Mucosa of rectum (tissue), 2 donors: ENCODE measurements around the gene ATL2.

Experiments used
- H3K27ac ChIP-seq, 2 donors: one replicate each; pipeline ENCODE4 v1.7.0; 2013; ENCODE audit warnings: inconsistent platforms in 2 of 2, low read depth in 2 of 2, low read length in 2 of 2
- H3K27me3 ChIP-seq, 2 donors: one replicate each; pipeline ENCODE4 v1.7.0; 2013; ENCODE audit warnings: low read length in 2 of 2; ENCODE audit not compliant: control insufficient read depth in 2 of 2, insufficient read depth in 2 of 2
- H3K36me3 ChIP-seq, 2 donors: one replicate each; pipeline ENCODE4 v1.7.0; 2013; ENCODE audit warnings: low read length in 2 of 2; ENCODE audit not compliant: control insufficient read depth in 2 of 2, insufficient read depth in 2 of 2
- H3K4me1 ChIP-seq, 2 donors: one replicate each; pipeline ENCODE4 v1.7.0; 2013; ENCODE audit warnings: low read length in 2 of 2, mild to moderate bottlenecking in 1 of 2; ENCODE audit not compliant: control insufficient read depth in 2 of 2, insufficient read depth in 2 of 2
- H3K4me3 ChIP-seq, 2 donors: one replicate each; pipeline ENCODE4 v1.7.0; 2013; ENCODE audit warnings: low read length in 2 of 2
- H3K9ac ChIP-seq, 2 donors: one replicate each; pipeline ENCODE4 v1.7.0; 2013; ENCODE audit warnings: low read length in 2 of 2, low read depth in 1 of 2, mild to moderate bottlenecking in 1 of 2
- H3K9me3 ChIP-seq, 2 donors: one replicate each; pipeline ENCODE4 v1.7.0; 2013; ENCODE audit warnings: low read length in 2 of 2; ENCODE audit not compliant: control insufficient read depth in 2 of 2
- donor health status: healthy.
- donor health status: Normal muscosa, but diverticular disease.

ATL2 gene

DNA sequence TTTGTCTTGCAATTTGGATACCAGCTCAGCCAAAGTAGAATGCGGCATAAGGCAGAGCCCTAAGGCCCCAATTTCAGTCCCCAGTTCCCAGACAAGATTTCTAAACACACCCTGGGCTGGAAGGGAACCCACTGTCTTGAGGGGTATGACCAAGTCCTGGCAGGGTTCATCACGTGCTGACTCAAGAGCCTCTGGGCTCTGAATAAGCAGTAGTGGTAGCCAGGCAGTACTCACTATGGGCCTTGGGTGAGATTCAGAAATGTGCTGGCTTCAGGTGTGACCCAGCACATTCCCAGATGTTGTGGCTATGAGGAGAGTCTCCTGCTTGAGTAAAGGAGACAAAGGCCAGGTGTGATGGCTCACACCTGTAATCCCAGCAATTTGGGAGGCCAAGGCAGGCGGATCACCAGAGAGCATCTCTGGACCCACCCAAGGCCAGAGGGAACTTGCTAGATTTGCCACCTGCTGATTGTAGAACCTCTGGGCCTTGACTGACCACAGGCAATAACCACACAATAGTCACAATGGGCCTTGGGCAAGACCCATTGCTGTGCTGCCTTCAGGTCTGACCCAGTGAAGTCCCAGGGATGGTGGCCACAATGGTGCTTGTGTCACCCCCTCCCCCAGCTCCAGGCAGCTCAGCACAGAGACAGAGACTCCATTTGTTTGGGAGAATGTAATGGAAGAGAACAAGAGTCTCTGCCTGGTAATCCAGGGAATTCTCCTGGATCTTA lies 74.9 kb downstream of the ATL2 start:
- no peaks in the 10 kb centered on the region for H3K27me3 ChIP-seq
- H3K4me1 ChIP-seq = no peaks in the 10 kb centered on the region
- H3K27ac ChIP-seq = no peak overlapping the region
- H3K4me3 ChIP-seq = no peak overlapping the region
- peaks cover 30 to 51% of the 10 kb centered on the region in 2 donors for H3K36me3 ChIP-seq
- H3K9ac ChIP-seq = no peak overlapping the region
- no peaks in the 10 kb centered on the region for H3K9me3 ChIP-seq

DNA sequence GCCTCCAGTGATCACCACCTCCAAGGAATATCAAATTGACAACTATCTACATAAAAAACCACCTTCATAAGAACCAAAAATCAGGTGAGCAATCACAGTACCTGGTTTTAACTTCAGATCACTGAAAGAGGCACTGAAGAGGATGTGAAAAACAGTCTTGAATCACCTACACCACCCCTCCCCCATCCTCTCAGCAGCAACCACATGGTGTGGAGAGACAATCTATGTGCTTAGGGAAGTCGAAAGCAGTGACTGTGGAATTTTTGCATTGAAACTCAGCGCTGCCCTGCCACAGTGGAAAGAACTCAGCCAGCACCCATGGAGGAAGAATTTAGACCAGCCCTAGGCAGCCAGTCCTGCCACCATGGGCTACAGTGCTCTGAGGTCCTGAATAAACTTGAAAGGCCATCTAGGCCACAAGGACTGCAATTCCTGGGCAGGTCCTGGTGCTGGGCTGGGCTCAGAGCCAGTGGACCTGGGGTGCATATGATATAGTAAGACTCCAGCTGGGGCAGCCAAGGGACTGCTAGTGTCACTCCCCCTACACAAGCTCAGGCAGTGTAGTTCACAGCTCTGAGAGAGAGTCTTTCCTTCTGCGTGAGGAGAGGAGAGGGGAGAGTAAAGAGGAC lies 75.6 kb downstream of the ATL2 start:
- Histone ChIP-seq H3K27ac (no peak overlapping the region), H3K4me1 (no peaks in the 10 kb centered on the region), H3K9ac (no peak overlapping the region), H3K9me3 (no peaks in the 10 kb centered on the region), H3K36me3 (peaks cover 32 to 57% of the 10 kb centered on the region in 2 donors), H3K4me3 (no peak overlapping the region), H3K27me3 (no peaks in the 10 kb centered on the region)

DNA sequence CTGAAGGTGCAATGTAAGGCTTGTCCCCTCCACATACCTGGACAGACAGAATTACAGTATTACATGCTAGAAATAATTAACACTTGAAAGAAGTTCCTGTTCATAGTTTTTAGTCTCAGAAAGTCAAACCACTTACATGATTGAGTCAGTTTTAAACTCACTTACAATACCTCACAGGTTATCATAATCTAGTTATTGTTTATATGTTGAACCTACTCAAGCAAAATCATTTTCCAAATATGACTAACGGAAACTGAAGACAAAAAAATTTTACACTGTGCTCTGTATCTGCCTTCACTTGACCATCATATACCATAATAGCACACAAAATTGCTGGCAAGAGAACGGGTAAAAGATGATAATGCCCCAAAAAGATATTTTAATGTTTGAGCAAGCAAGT lies 78.5 kb downstream of the ATL2 start:
- Histone ChIP-seq H3K9ac (no peak overlapping the region), H3K4me3 (no peak overlapping the region), H3K27me3 (no peaks in the 10 kb centered on the region), H3K36me3 (peaks cover 30 to 61% of the 10 kb centered on the region in 2 donors), H3K4me1 (no peaks in the 10 kb centered on the region), H3K27ac (no peak overlapping the region), H3K9me3 (no peaks in the 10 kb centered on the region)

DNA sequence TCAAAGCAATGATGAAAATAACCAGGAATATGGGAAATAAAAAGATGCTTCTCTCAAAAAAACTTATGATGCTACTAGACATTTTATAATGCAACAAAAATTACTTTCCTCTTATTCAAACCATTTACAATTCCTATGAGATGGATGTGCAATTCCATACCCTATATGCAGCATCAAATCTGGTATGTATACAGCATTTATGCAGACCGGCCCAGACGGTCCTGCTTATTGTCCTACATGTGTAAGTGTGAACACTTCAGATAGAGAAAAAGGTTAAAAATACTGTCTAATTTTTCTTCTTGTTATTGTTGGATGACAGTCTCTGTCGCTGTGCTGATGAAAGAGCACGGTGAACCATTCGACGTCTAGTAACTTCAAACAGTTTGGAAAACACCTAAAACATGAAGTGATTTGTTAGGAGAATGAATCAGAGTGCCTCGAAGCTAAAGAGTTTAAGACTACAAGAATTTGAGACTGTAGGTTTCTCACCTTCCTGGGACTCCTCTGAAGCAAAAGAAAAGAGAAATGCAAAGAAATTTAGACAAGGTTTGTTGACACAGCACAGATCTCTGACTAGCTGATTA lies 80.8 kb downstream of the ATL2 start:
- no peaks in the 10 kb centered on the region for H3K9me3 ChIP-seq
- peaks cover 26 to 45% of the 10 kb centered on the region in 2 donors for H3K36me3 ChIP-seq
- H3K4me1 ChIP-seq = no peaks in the 10 kb centered on the region
- no peak overlapping the region for H3K9ac ChIP-seq
- H3K27ac ChIP-seq = no peak overlapping the region
- no peaks in the 10 kb centered on the region for H3K27me3 ChIP-seq
- H3K4me3 ChIP-seq = no peak overlapping the region

DNA sequence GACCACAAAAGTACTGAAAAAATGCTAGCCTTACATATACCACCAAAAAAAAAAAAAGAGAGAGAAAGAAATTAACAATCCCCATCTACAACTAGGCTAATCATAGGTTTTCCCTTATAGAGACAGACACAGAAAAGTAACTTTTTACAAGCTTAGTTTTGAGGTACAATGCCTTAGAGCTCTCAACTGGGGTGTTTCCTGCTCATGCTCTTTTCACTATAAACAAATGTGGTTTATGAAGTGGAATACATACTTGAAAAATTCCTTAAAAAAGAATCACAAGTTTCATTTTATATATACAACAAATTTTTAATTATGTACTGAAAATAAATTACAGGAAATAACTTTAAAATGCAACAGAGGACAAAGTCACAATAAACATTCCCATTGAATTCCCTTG lies 82.5 kb downstream of the ATL2 start:
- H3K36me3 ChIP-seq = peaks cover 22 to 35% of the 10 kb centered on the region in 2 donors
- no peaks in the 10 kb centered on the region for H3K9me3 ChIP-seq
- no peak overlapping the region for H3K9ac ChIP-seq
- H3K27ac ChIP-seq = no peak overlapping the region
- no peak overlapping the region for H3K4me3 ChIP-seq
- H3K27me3 ChIP-seq = no peaks in the 10 kb centered on the region
- H3K4me1 ChIP-seq = peaks cover 0 to 10% of the 10 kb centered on the region in 2 donors

DNA sequence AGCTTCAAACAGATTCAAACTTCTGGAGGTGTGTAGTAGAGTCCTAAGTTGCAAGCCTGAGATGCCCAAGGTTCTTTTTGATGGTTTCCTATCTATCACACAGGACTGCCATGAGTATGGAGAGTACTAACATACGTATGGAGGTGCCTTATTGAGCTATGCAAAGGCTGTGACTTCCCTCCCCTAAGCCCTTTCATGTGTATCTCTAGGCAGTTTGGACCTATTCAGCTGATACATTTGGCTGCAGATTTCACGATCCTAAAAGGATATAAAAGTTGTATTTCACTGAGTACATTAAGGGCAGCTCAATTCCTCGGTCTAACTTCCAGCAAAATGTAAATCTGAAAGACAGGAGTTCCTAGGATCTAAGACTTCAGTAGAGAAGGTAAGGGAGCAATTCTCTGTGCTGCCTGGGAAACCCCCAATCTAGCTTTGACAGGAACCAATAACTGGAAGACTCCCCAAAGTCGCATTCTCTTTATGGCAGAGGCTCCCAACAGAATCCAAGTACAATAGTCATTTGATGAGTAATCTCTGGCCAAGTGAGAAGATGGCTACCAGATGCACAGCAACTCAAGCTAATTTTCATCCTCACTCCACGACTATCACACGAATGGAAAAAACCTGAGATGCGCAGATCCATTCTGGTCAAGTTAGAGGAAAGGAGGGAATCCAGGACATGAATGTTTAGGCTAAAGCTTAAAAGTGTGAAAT lies 83.8 kb downstream of the ATL2 start:
- Histone ChIP-seq H3K27me3 (no peaks in the 10 kb centered on the region), H3K9me3 (no peaks in the 10 kb centered on the region), H3K36me3 (peaks cover 17 to 26% of the 10 kb centered on the region in 2 donors), H3K9ac (no peak overlapping the region), H3K4me3 (no peak overlapping the region), H3K27ac (no peak overlapping the region), H3K4me1 (peaks cover 0 to 11% of the 10 kb centered on the region in 2 donors)

DNA sequence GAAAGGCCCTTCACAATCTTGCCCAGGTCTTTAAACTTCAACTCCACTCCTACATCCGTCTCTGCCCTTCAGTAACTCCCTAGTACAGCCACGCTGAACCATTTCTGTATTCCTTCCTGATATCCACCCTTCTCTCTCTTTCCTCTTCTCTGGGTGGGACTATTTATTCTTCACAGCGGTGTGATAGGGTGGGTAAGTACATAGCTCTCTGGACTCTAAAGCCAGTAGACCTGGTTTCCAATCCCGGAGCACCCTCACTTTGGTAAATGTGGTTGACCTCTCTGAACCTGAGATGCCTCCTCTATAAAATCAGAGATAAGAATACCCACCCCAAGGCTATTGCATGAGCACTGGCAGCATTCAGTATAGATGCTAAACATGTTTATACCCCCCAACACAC lies 86.7 kb downstream of the ATL2 start:
- no peak overlapping the region for H3K9ac ChIP-seq
- peaks cover 0 to 21% of the 10 kb centered on the region in 2 donors for H3K4me1 ChIP-seq
- no peaks in the 10 kb centered on the region for H3K9me3 ChIP-seq
- no peak overlapping the region for H3K4me3 ChIP-seq
- no peaks in the 10 kb centered on the region for H3K27me3 ChIP-seq
- peak overlapping the region in 1 of 2 donors; percentile 69 for H3K27ac ChIP-seq
- no peaks in the 10 kb centered on the region for H3K36me3 ChIP-seq

DNA sequence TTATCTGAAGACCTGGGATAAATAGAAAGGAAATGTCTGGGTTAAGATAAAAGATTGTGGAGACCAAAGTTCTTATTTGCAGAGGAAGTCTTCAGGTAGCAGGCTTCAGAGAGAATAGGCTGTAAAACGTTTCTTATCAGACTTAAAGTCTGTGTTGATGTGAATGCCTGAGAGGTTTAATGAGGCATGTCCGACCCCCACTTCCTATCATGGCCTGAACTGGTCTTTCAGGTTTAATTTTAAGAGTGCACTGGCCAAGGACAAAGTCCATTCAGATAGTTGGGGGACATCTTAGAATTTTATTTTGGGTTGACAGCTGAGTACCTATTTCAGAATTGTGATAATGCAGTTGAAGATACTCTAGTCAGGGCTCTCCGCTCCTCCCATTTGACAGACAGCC lies 92.1 kb downstream of the ATL2 start:
- Histone ChIP-seq H3K9me3 (no peaks in the 10 kb centered on the region), H3K4me3 (peak overlapping the region; percentile 36 to 38), H3K36me3 (no peaks in the 10 kb centered on the region), H3K27me3 (no peaks in the 10 kb centered on the region), H3K4me1 (peaks cover 0 to 23% of the 10 kb centered on the region in 2 donors), H3K27ac (peak overlapping the region; percentile 50 to 75), H3K9ac (no peak overlapping the region)

DNA sequence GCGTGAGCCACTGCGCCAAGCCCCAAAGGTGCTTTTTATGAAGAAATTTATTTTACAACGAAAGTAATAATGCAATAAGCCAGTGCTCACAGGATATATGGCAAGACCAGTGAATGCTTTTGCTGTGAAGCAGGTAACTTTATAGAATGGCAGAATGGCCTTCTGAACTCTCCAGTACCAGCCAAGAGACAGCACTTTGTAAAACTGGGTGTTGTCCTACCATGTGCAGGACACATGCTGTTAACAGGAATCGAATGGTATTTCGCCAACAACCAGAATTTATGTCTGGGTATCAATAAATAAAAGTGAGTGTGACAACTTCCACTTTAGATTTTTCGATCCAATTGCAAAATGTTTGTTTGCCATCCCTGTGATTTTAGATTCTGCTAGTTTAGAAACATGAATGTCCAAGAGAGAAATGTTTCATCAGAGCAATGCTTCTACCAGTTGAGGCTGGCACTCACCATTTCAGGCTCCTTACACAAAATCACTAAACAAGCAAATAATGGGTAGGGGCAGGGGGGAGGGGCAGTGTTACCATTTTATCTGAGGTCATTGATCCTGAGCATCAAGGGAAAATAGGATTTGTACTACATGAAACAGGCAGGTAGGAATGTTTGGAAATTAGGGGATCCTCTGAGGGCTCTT lies 95.9 kb downstream of the ATL2 start:
- Histone ChIP-seq H3K27me3 (no peaks in the 10 kb centered on the region), H3K4me3 (no peak overlapping the region), H3K9me3 (no peaks in the 10 kb centered on the region), H3K4me1 (peaks cover 0 to 28% of the 10 kb centered on the region in 2 donors), H3K36me3 (no peaks in the 10 kb centered on the region), H3K27ac (no peak overlapping the region), H3K9ac (no peak overlapping the region)
